GM18907 (cell line): Measurements from ENCODE around the gene ITGA2B.
A peak's percentile ranks its signal among the peaks of the same experiment; 100 is the strongest.
"Not testable (repeated sequence)": the region's sequence is repeated elsewhere in the genome, so short reads cannot be mapped to it uniquely, and the experiment has no call there.

ENCODE experiments used
- ATAC-seq: cut with Tn5 transposase; IDR thresholded peaks from one replicate; pipeline ENCODE4 v1.9.1; 2021; ENCODE audit warnings: mild to moderate bottlenecking, moderate library complexity; ENCODE audit not compliant: unreplicated experiment

The ITGA2B gene

GRCh38 chr17:44372036-44372435 lies 17.4 kb downstream of the ITGA2B start:
- no peak for ATAC-seq

- not testable (repeated sequence) for ATAC-seq
Measured at GRCh38 chr17:44369414-44370023, 19.9 kb downstream of the ITGA2B start.

- not testable (repeated sequence) for ATAC-seq
Measured at GRCh38 chr17:44368391-44369243, 20.8 kb downstream of the ITGA2B start.

- ATAC-seq = no peak
Measured at GRCh38 chr17:44367231-44367979, 22.0 kb downstream of the ITGA2B start.

- ATAC-seq = not testable (repeated sequence)
Measured at GRCh38 chr17:44365051-44365450, 24.4 kb downstream of the ITGA2B start.

GRCh38 chr17:44363613-44364159 lies 25.8 kb downstream of the ITGA2B start, which contains the start of gene FAM171A2:
Gene FAM171A2 (minus strand): TSS chr17:44363853. CDS start chr17:44363714, 139 bp downstream.
- peak; percentile 46 for ATAC-seq

- no peak for ATAC-seq
Measured at GRCh38 chr17:44362949-44363612, 26.4 kb downstream of the ITGA2B start.

GRCh38 chr17:44362459-44362948 lies 26.9 kb downstream of the ITGA2B start:
- ATAC-seq = no peak

- no peak for ATAC-seq
Measured at GRCh38 chr17:44361292-44362260, 27.9 kb downstream of the ITGA2B start.

- no peak for ATAC-seq
Measured at GRCh38 chr17:44360826-44361225, 28.6 kb downstream of the ITGA2B start.

GRCh38 chr17:44360144-44360533 lies 29.3 kb downstream of the ITGA2B start:
- ATAC-seq = no peak

GRCh38 chr17:44359458-44360143 lies 29.8 kb downstream of the ITGA2B start:
- no peak for ATAC-seq

GRCh38 chr17:44359006-44359405 lies 30.4 kb downstream of the ITGA2B start:
- no peak for ATAC-seq

- no peak for ATAC-seq
Measured at GRCh38 chr17:44358066-44358465, 31.4 kb downstream of the ITGA2B start.

- ATAC-seq = no peak
Measured at GRCh38 chr17:44356241-44356640, 33.2 kb downstream of the ITGA2B start.

- no peak for ATAC-seq
Measured at GRCh38 chr17:44355642-44356099, 33.8 kb downstream of the ITGA2B start.

- no peak for ATAC-seq
Measured at GRCh38 chr17:44354582-44355561, 34.6 kb downstream of the ITGA2B start.
